ENCODE measurements around the gene TRHDE. TPM values are rescaled to one million over a fixed set of nuclear protein-coding genes. Genes with fewer than 3 reads are reported as not detected.

Gene TRHDE
- total RNA-seq, 1 experiment from 2014 or later: 0.74 TPM

GRCh38 chr12:72498354-72498753, 226.2 kb downstream of the TRHDE start:
- DNase-seq: no peak
- H3K9me3 ChIP-seq (ENCODE audit: insufficient read depth, low read depth): no peaks in the 10 kb centered on the region
- TF ChIP-seq CTCF (conservative IDR thresholded peaks at IDR 0.05) (no peak), EZH2 (IDR thresholded peaks at IDR 0.05; ENCODE audit: low read depth) (no peak)
- no peaks in the 10 kb centered on the region for H3K79me2 ChIP-seq (ENCODE audit: low read depth)
- no peak overlapping the region for H3K4me3 ChIP-seq
- H3K36me3 ChIP-seq (ENCODE audit: low read depth): no peaks in the 10 kb centered on the region
- H4K20me1 ChIP-seq (ENCODE audit: insufficient read depth): no peaks in the 10 kb centered on the region
- H3K4me1 ChIP-seq (replicated peaks; ENCODE audit: insufficient read depth): no peaks in the 10 kb centered on the region
- no peaks in the 10 kb centered on the region for H3K27me3 ChIP-seq (ENCODE audit: insufficient read depth, low read depth)
- BruUV-seq (replicated peaks): no TSS peak
- no peaks in the 10 kb centered on the region for H3F3A ChIP-seq (ENCODE audit: insufficient read depth, low read depth)
- intact Hi-C loops (cut with micrococcal nuclease; ENCODE audit: unreplicated experiment): no loop called here
- H2AFZ ChIP-seq: no peak overlapping the region
- ChIA-PET POLR2A (ENCODE audit: unreplicated experiment) (no interaction called here), CTCF (no interaction called here)
- H3K4me2 ChIP-seq: no peak overlapping the region
- H3K27ac ChIP-seq: no peak overlapping the region
- H3K9me2 ChIP-seq (ENCODE audit: insufficient read depth): no peaks in the 10 kb centered on the region; the same call in 1 of the 2 replicates

- H2AFZ ChIP-seq: no peak overlapping the region
These were observed 227.1 kb downstream of the TRHDE start for GRCh38 chr12:72499244-72499643.

GRCh38 chr12:72502546-72502945, 230.4 kb downstream of the TRHDE start:
- POLR2A ChIA-PET (ENCODE audit: unreplicated experiment): no interaction called here

More at GRCh38 chr12:72499244-72499643, 227.1 kb downstream of the TRHDE start:
- intact Hi-C loops (cut with micrococcal nuclease; ENCODE audit: unreplicated experiment): no loop called here
- ChIA-PET POLR2A (ENCODE audit: unreplicated experiment) (no interaction called here), CTCF (no interaction called here)
- H3K27ac ChIP-seq: no peak overlapping the region
- H3K9me3 ChIP-seq (ENCODE audit: insufficient read depth, low read depth): no peaks in the 10 kb centered on the region
- H3K9me2 ChIP-seq (ENCODE audit: insufficient read depth): no peaks in the 10 kb centered on the region; the same call in 1 of the 2 replicates
- no TSS peak for BruUV-seq (replicated peaks)
- no peak overlapping the region for H3K4me2 ChIP-seq
- TF ChIP-seq CTCF (conservative IDR thresholded peaks at IDR 0.05) (no peak), EZH2 (IDR thresholded peaks at IDR 0.05; ENCODE audit: low read depth) (no peak)
- DNase-seq: no peak
- H3K4me3 ChIP-seq: no peak overlapping the region
- H4K20me1 ChIP-seq (ENCODE audit: insufficient read depth): no peaks in the 10 kb centered on the region
- no peaks in the 10 kb centered on the region for H3K27me3 ChIP-seq (ENCODE audit: insufficient read depth, low read depth)
- no peaks in the 10 kb centered on the region for H3K4me1 ChIP-seq (replicated peaks; ENCODE audit: insufficient read depth)
- no peaks in the 10 kb centered on the region for H3F3A ChIP-seq (ENCODE audit: insufficient read depth, low read depth)
- H3K36me3 ChIP-seq (ENCODE audit: low read depth): no peaks in the 10 kb centered on the region
- H3K79me2 ChIP-seq (ENCODE audit: low read depth): no peaks in the 10 kb centered on the region

More at GRCh38 chr12:72502546-72502945, 230.4 kb downstream of the TRHDE start:
- H3K9me2 ChIP-seq (ENCODE audit: insufficient read depth): no peaks in the 10 kb centered on the region; the same call in 1 of the 2 replicates
- H3K36me3 ChIP-seq (ENCODE audit: low read depth): no peaks in the 10 kb centered on the region
- H3K27me3 ChIP-seq (ENCODE audit: insufficient read depth, low read depth): no peaks in the 10 kb centered on the region
- no peak overlapping the region for H3K4me2 ChIP-seq
- no peaks in the 10 kb centered on the region for H3K4me1 ChIP-seq (replicated peaks; ENCODE audit: insufficient read depth)
- no peak overlapping the region for H2AFZ ChIP-seq
- H3K27ac ChIP-seq: no peak overlapping the region
- no TSS peak for BruUV-seq (replicated peaks)
- TF ChIP-seq EZH2 (IDR thresholded peaks at IDR 0.05; ENCODE audit: low read depth) (no peak), CTCF (conservative IDR thresholded peaks at IDR 0.05) (no peak)
- intact Hi-C loops (cut with micrococcal nuclease; ENCODE audit: unreplicated experiment): no loop called here
- CTCF ChIA-PET: no interaction called here
- no peak overlapping the region for H3K4me3 ChIP-seq
- DNase-seq: no peak
- no peaks in the 10 kb centered on the region for H4K20me1 ChIP-seq (ENCODE audit: insufficient read depth)
- H3F3A ChIP-seq (ENCODE audit: insufficient read depth, low read depth): no peaks in the 10 kb centered on the region
- no peaks in the 10 kb centered on the region for H3K9me3 ChIP-seq (ENCODE audit: insufficient read depth, low read depth)
- H3K79me2 ChIP-seq (ENCODE audit: low read depth): no peaks in the 10 kb centered on the region

Measured in PC-9 (cell line).